Skin of body (tissue), 2 donors: ENCODE measurements around the gene KRTAP2-1. TPM values are rescaled to one million over a fixed set of nuclear protein-coding genes. Genes with fewer than 3 reads are reported as not detected.
"Not testable (repeated sequence)": the region's sequence is repeated elsewhere in the genome, so short reads cannot be mapped to it uniquely, and the experiment has no call there.

Experiments
- DNase-seq: peaks from one replicate; lab custom pipeline; 2025; lab: John Stamatoyannopoulos, UW
- total RNA-seq: library from RNA; depleted of rRNA; stranded (reverse); fragments of >200 nt; gene quantifications from one replicate; pipeline ENCODE4 v1.2.3, GENCODE V29; 2014

The KRTAP2-1 gene
- total RNA-seq, 1 donor from 2014 or later, result 3.4 TPM

GRCh38 chr17:41058741-41059140 is 11.6 kb upstream of the KRTAP2-1 start:
- no peak for DNase-seq

GRCh38 chr17:41057547-41057946 is 10.4 kb upstream of the KRTAP2-1 start:
- DNase-seq, result no peak

- not testable (repeated sequence) for DNase-seq
These were observed 8.0 kb upstream of the KRTAP2-1 start, which contains the start of gene KRTAP2-2 for GRCh38 chr17:41055130-41055529. KRTAP2-2 (minus strand) TSS chr17:41055230; CDS start chr17:41055211, 19 bp downstream.

GRCh38 chr17:41054556-41054955 is 7.4 kb upstream of the KRTAP2-1 start:
- not testable (repeated sequence) for DNase-seq

GRCh38 chr17:41054025-41054424 is 6.9 kb upstream of the KRTAP2-1 start:
- no peak for DNase-seq

GRCh38 chr17:41052566-41052965 is 5.5 kb upstream of the KRTAP2-1 start:
- no peak for DNase-seq

DNA sequence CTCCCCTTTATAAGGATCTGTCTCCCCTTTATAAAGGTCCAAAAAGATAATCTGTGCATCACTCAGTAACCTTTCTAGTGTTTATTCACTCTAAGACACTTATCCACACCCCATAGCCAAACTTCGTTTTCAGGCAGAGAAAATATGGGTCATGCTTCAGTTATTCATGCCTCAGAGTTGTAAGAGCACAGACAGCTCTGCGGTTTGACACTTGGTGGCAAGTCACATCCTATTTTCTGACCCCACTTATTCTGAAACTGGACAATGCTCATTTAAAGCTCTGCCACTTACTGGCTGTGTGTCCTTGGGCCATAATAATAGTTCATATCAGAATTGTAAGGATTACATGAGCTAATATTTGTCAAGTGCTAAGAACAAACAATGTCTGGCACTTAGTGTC is 2.0 kb upstream of the KRTAP2-1 start:
- no peak for DNase-seq

DNA sequence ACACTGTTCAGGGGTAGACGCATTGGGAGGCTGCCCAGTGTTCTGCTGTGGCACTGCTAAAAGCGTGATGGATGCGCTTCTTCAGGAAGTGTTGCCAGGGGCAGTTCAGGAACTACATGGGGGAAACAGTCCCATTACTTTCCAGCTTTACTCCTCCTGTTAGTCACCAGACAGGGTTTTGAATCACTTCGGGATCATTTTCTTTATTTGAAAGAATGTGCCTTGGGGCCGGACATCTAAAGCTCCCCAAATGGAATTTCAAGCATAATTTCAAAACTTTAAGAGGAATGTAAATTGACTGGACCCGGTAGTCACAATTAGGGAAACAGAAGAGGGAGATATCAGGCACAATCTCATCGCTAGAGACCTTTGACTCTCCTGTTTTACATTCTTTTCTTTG is 1.3 kb upstream of the KRTAP2-1 start:
- no peak for DNase-seq

GRCh38 chr17:41042953-41043352 is 4.2 kb downstream of the KRTAP2-1 start:
- no peak for DNase-seq

DNA sequence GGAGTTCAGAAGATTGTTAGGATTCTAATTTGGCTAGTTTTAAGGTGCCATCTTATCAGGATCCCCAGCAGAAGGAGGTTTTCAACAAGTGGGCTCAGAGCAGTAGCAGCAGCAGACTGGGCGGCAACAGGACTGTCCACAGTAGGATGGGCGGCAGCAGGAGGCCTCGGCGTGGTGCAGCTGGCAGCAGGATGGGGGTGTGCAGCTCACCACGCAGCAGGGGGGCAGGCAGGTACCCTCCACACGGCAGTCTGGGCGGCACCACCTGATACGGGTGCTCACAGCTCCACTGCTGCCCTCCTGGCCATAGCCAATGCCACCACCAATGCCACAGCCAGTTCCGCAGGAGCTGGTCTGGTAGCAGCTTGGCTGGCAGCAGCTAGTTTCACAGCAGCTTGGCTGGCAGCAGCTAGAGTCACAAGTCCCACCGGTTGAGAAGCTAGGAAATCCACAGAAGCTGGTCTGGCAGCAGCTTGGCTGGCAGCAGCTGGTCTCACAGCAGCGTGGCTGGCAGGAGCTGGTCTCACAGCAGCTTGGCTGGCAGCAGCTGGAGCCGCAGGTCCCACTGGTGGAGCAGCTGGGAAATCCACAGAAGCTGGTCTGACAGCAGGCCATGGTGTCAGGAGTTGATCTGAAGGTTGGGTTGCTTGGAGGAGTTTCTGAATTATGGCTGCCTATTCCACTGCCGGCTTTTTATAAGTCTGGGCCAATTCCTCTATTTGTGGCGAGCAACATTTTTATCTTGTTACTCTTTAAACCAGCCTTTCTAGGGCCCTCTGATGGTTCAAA is 6.1 kb downstream of the KRTAP2-1 start, which contains the start of gene KRTAP1-1:
KRTAP1-1 (minus strand) TSS at position 668 of the 789 bp plus-strand sequence; CDS start at position 615, 53 bp downstream.
- not testable (repeated sequence) for DNase-seq

DNA sequence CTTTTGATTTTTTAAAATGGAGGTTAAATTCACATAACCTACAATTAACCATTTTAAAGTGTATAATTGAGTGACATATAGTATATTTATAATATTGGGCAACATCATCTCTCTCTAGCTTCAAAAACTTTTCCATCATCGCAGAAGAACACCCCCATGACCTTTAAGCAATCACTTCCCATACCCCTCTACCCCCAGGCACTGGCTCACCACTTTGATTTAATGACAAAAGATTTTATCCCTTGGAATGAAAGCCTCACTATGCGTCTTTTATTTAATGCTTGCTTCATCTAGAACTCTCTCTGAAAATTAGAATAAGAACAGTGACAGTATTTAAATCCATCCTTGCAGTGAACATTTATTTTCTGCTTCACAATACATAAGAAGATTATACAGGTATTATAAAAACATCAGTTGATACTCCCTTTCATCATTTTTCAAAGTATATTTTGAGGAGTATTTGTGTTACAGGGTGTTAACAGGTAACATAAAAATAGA is 9.2 kb downstream of the KRTAP2-1 start:
- DNase-seq, result no peak

- not testable (repeated sequence) for DNase-seq
These were observed 12.7 kb downstream of the KRTAP2-1 start, which contains the start of gene KRTAP1-3 for GRCh38 chr17:41034346-41034935. KRTAP1-3 (minus strand) TSS chr17:41034874; CDS start chr17:41034821, 53 bp downstream.

- no peak for DNase-seq
These were observed 17.4 kb downstream of the KRTAP2-1 start, which contains the start of gene KRTAP1-4 for GRCh38 chr17:41029633-41030245. KRTAP1-4 (minus strand) TSS chr17:41030195; CDS start chr17:41030078, 117 bp downstream.

DNA sequence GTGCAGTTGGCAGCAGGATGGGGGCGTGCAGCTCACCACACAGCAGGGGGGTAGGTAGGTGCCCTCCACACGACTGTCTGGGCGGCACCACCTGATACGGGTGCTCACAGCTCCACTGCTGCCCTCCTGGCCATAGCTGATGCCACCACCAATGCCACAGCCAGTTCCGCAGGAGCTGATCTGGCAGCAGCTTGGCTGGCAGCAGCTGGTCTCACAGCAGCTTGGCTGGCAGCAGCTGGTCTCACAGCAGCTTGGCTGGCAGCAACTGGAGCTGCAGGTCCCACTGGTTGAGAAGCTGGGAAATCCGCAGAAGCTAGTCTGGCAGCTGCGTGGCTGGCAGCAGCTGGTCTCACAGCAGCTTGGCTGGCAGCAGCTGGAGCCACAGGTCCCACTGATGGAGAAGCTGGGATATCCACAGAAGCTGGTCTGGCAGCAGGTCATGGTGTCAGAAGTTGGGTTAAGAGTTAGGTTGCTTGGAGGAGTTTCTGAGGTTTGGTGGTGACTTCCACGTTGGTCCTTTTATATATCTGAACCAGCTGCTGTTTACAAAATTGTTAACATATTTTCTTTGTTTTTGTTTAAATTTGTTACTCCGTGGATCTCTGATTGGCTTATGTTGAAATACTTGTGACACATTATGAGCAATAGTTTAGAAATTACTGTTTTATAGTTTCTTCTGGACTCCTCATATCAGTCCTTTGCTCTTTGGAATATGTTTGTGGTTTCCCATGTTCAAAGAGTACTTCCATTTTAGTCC is 20.2 kb downstream of the KRTAP2-1 start, which contains the start of gene KRTAP1-5:
KRTAP1-5 (minus strand) TSS at position 494 of the 757 bp plus-strand sequence; CDS start at position 441, 53 bp downstream.
- no peak for DNase-seq

DNA sequence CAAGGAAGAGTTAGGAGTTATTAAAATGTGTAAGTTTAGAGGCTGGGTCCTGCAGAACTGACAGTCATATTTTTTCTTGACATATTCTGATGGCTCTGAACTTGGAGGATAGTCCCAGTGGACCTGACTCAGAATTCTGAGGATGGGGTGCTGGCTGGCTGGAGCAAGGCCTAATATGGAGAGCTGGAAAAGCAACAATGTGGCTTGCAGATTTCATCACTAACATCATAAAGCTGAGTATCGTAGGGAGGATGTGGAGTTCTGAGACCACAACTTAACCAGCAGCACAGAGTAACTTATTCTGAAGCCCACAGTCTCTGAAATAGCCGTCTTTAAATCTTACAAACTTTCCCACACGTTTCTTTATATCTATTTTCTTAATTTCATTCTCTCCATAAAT is 22.4 kb downstream of the KRTAP2-1 start:
- no peak for DNase-seq

DNA sequence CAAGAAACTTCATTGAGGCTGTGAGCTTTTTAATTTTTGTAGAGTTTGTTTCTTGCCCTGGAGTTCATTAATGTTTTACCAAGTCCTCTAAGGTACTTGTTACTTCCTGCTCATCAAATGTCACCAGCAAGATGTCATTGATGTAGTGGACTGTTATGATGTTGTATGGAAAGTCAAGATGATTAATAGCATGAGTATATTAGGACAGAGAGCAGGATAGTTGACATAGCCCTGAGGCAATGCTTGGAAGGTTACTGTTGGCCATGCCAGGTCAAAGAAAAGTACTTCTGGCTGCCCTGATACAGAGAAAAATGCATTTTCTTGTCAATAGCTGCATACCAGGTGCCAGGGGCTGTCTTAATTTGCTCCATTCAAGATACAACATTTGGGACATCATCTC is 26.8 kb downstream of the KRTAP2-1 start:
- no peak for DNase-seq

DNA sequence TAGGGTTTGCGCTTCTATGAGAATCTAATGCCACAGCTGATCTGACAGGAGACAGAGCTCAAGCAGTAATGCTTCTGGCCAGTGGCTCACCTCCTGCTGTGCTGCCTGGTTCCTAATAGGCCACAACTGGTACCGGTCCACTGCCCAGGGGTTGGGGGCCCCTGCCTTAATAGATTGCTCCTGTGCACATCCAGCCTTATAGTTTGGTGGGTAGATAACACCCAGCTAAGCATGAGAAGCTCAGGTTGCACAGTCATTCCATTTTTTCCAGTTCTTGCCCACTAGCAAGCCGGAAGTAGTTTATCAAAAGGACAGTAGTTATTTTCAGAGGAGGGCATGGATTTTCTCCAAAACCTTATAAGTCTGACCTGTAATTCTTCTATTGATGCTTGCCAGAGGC is 27.7 kb downstream of the KRTAP2-1 start:
- no peak for DNase-seq

GRCh38 chr17:41018541-41018940 is 28.6 kb downstream of the KRTAP2-1 start:
- no peak for DNase-seq

- no peak for DNase-seq
These were observed 30.4 kb downstream of the KRTAP2-1 start for GRCh38 chr17:41016578-41017215.

DNA sequence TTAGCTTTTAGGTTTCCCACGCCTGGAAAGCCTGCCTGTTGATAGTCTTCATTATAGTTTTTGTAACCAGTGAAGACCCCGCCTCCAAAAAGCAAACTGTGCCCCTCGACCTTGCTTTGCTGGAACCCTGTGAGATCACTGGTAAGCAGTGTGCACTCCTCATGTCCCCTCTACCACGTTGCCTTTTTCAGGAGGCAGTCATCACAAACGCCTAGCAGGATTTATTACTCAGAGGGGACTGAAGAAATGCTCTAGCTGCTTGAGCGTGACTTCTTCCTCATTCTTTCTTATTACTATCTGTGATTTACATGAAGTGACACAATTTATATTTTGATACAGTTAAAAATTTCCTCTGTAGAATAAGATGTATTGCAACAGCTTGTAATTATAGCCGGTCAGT is 31.7 kb downstream of the KRTAP2-1 start:
- no peak for DNase-seq
